Fibroblast of pulmonary artery (primary cell): Measurements from ENCODE around the gene DFFB.

Experiments
- DNase-seq: peaks from one replicate; pipeline ENCODE4 v3.0.0-alpha.2; 2010; ENCODE audit warnings: low read depth
- H3K4me3 ChIP-seq: replicated peaks from 2 replicates; pipeline ENCODE4 v1.5.1; 2011; ENCODE audit warnings: low read depth, mild to moderate bottlenecking, control low read depth, low read length, moderate library complexity
- CTCF ChIP-seq: IDR thresholded peaks from 2 replicates; pipeline ENCODE4 v1.5.1; 2011; ENCODE audit warnings: mild to moderate bottlenecking, control low read depth, low read length, inconsistent platforms; ENCODE audit errors: missing control alignments

Gene DFFB

GRCh38 chr1:3828391-3828790, 28.9 kb upstream of the DFFB start:
- no peak for TF ChIP-seq CTCF
- no peak overlapping the region for H3K4me3 ChIP-seq
- no peak for DNase-seq

- DNase-seq = no peak
- TF ChIP-seq CTCF = no peak
Measured at GRCh38 chr1:3831689-3832088, 25.6 kb upstream of the DFFB start.

GRCh38 chr1:3834701-3835100, 22.6 kb upstream of the DFFB start:
- TF ChIP-seq CTCF = no peak
- DNase-seq = no peak
- no peak overlapping the region for H3K4me3 ChIP-seq

More at GRCh38 chr1:3831689-3832088, 25.6 kb upstream of the DFFB start:
- no peak overlapping the region for H3K4me3 ChIP-seq

GRCh38 chr1:3836421-3836820, 20.9 kb upstream of the DFFB start:
- DNase-seq = peak; percentile 17
- TF ChIP-seq CTCF = no peak
- no peak overlapping the region for H3K4me3 ChIP-seq

GRCh38 chr1:3837200-3837599, 20.1 kb upstream of the DFFB start:
- TF ChIP-seq CTCF = no peak
- H3K4me3 ChIP-seq = no peak overlapping the region
- no peak for DNase-seq

GRCh38 chr1:3837685-3838084, 19.6 kb upstream of the DFFB start:
- no peak for DNase-seq
- TF ChIP-seq CTCF = no peak
- H3K4me3 ChIP-seq = no peak overlapping the region

GRCh38 chr1:3838788-3839187, 18.5 kb upstream of the DFFB start:
- DNase-seq = no peak
- no peak for TF ChIP-seq CTCF

More at GRCh38 chr1:3838788-3839187, 18.5 kb upstream of the DFFB start:
- no peak overlapping the region for H3K4me3 ChIP-seq
